ENCODE results near the gene TIAM1.

TIAM1 gene

DNA sequence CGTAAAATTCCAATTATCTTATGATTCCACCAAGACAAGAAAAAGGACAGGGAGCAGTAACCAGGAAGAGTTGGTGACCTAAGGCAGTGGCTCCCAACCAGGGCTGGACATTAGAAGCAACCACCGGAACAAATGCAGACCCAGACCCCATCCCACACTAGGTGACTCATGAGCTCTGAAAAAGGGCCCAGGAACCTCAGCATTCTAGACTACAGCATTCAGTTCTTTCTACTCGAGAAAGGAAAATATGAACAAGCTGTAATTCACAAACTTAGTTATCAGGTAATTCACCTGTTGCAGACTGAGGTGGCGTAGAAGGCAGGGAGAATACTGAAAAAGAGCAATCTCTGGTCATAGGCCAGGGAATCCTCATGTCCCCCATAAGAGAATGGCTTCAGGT is 167.3 kb downstream of the TIAM1 start:
- H3K9ac ChIP-seq (ENCODE audit: low read length) = no peak overlapping the region
- H3K4me1 ChIP-seq (ENCODE audit: control insufficient read depth, insufficient read depth, low read length) = peaks cover 22% of the 10 kb centered on the region
- H3K36me3 ChIP-seq (ENCODE audit: control insufficient read depth, insufficient read depth, low read length) = peaks cover under 1% of the 10 kb centered on the region; the same call in 1 of the 2 replicates
- H3K27me3 ChIP-seq (ENCODE audit: control insufficient read depth, insufficient read depth, low read length) = no peaks in the 10 kb centered on the region
- H3K9me3 ChIP-seq (ENCODE audit: control insufficient read depth, insufficient read depth, low read depth, low read length) = no peaks in the 10 kb centered on the region
- H3K27ac ChIP-seq (ENCODE audit: low read depth, low read length) = no peak overlapping the region
- no peak overlapping the region for H3K4me3 ChIP-seq (ENCODE audit: low read depth, low read length)

GRCh38 chr21:31176080-31176551 is 167.9 kb downstream of the TIAM1 start:
- no peaks in the 10 kb centered on the region for H3K36me3 ChIP-seq (ENCODE audit: control insufficient read depth, insufficient read depth, low read length)
- no peaks in the 10 kb centered on the region for H3K9me3 ChIP-seq (ENCODE audit: control insufficient read depth, insufficient read depth, low read depth, low read length)
- no peak overlapping the region for H3K9ac ChIP-seq (ENCODE audit: low read length)
- H3K27me3 ChIP-seq (ENCODE audit: control insufficient read depth, insufficient read depth, low read length) = no peaks in the 10 kb centered on the region
- H3K4me3 ChIP-seq (ENCODE audit: low read depth, low read length) = no peak overlapping the region
- no peak overlapping the region for H3K27ac ChIP-seq (ENCODE audit: low read depth, low read length)
- peaks cover 22% of the 10 kb centered on the region for H3K4me1 ChIP-seq (ENCODE audit: control insufficient read depth, insufficient read depth, low read length)

GRCh38 chr21:31173881-31174555 is 170.0 kb downstream of the TIAM1 start:
- Histone ChIP-seq H3K27me3 (ENCODE audit: control insufficient read depth, insufficient read depth, low read length) (no peaks in the 10 kb centered on the region), H3K9ac (ENCODE audit: low read length) (peak overlapping the region; percentile 0), H3K27ac (ENCODE audit: low read depth, low read length) (no peak overlapping the region)

DNA sequence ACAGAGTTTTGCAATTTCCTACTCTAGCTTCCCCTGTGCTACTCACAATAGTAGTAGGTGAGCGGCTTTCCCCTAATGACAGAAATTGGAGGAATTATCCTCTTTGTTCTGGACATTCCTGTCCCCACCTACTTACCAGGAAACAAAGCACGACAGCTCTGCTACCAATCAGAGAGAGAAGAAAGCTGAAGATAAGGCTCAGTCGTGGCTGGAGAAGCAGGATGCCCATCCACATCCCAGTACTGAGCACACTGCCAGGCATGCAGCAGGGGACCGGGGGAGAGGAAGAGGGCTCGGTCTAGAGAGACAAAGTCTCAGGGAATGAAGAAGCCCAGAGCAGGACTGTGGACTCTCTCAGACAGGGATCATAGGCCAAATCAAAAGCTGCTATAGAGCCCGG is 171.7 kb downstream of the TIAM1 start:
- Histone ChIP-seq H3K27me3 (ENCODE audit: control insufficient read depth, insufficient read depth, low read length) (no peaks in the 10 kb centered on the region), H3K36me3 (ENCODE audit: control insufficient read depth, insufficient read depth, low read length) (no peaks in the 10 kb centered on the region), H3K4me1 (ENCODE audit: control insufficient read depth, insufficient read depth, low read length) (peaks cover 22% of the 10 kb centered on the region), H3K27ac (ENCODE audit: low read depth, low read length) (0 out of 2 replicates have a peak overlapping the region, but pooled peaks have one; percentile 4), H3K9ac (ENCODE audit: low read length) (no peak overlapping the region), H3K9me3 (ENCODE audit: control insufficient read depth, insufficient read depth, low read depth, low read length) (no peaks in the 10 kb centered on the region), H3K4me3 (ENCODE audit: low read depth, low read length) (no peak overlapping the region)

More at GRCh38 chr21:31173881-31174555, 170.0 kb downstream of the TIAM1 start:
- Histone ChIP-seq H3K36me3 (ENCODE audit: control insufficient read depth, insufficient read depth, low read length) (no peaks in the 10 kb centered on the region), H3K9me3 (ENCODE audit: control insufficient read depth, insufficient read depth, low read depth, low read length) (no peaks in the 10 kb centered on the region), H3K4me3 (ENCODE audit: low read depth, low read length) (no peak overlapping the region), H3K4me1 (ENCODE audit: control insufficient read depth, insufficient read depth, low read length) (peaks cover 22% of the 10 kb centered on the region)

DNA sequence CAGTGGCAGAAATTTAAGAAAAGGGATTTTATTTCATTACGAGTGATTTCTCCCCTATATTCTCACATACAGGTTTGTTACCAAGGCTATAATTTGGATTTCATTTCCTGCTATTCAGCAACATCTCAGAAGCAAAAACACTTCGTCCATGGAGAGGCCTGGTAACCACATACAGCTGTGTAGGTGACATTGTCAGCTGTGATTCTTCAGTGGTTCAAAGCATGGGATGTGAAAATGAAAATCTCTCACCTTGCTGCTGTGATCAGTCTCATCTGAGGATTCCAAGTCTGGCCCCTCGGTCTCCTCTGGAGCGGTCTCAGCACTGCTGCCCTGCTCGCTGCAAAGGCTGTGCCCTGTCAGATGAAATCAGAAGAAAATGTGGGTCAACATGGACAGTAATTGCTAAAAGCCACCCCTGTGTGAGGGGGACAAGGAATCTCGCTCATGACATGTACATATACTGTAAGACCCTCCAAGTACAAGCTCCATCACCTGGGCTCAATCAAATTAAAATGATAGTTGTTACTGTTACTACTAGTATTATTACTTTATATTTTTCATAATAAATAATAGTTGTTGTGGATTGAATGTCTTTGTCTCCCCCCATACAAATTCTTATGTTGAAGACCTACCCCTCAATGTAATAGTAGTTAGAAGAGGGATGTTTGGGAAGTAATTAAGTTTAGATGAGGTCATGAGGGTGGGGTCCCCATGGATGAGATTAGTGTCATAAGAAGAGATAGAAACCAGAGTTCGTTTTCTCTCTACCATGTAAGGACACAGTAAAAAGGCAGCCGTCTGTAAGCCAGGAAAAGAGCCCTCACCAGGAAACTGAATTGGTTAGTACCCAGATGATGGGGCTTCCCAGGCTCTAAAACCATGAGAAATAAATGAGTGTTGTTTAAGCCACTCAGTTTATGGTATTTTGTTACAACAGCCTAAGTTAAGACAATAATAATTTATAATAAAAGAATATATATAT is 179.1 kb downstream of the TIAM1 start:
- no peak overlapping the region for H3K9ac ChIP-seq (ENCODE audit: low read length)
- H3K36me3 ChIP-seq (ENCODE audit: control insufficient read depth, insufficient read depth, low read length) = 0 out of 2 replicates have a peak, but pooled peaks cover 5% of the 10 kb centered on the region
- H3K9me3 ChIP-seq (ENCODE audit: control insufficient read depth, insufficient read depth, low read depth, low read length) = no peaks in the 10 kb centered on the region
- H3K4me1 ChIP-seq (ENCODE audit: control insufficient read depth, insufficient read depth, low read length) = peaks cover 16% of the 10 kb centered on the region
- no peak overlapping the region for H3K27ac ChIP-seq (ENCODE audit: low read depth, low read length)
- H3K27me3 ChIP-seq (ENCODE audit: control insufficient read depth, insufficient read depth, low read length) = no peaks in the 10 kb centered on the region
- no peak overlapping the region for H3K4me3 ChIP-seq (ENCODE audit: low read depth, low read length)

DNA sequence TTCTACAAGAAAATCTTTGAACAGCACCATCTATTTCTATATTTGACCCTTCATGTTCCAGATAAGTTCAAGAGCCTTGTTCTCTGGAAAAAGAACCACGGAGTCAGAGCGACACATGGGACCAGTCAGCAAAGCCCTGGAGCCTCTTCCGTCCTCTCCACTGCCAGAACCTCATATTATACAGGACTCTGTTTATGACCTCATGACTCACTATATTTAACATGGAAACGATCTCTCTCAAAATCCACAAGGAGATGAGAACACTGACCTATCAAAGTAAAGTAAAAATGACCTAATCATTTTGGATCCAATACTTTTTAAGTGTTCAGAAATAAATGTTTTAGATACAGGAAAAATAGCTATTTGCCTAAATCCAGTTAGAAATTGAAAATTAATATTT is 181.2 kb downstream of the TIAM1 start:
- peaks cover 2% of the 10 kb centered on the region; the same call in 1 of the 2 replicates for H3K9me3 ChIP-seq (ENCODE audit: control insufficient read depth, insufficient read depth, low read depth, low read length)
- 0 out of 2 replicates have a peak, but pooled peaks cover 5% of the 10 kb centered on the region for H3K36me3 ChIP-seq (ENCODE audit: control insufficient read depth, insufficient read depth, low read length)
- no peaks in the 10 kb centered on the region for H3K27me3 ChIP-seq (ENCODE audit: control insufficient read depth, insufficient read depth, low read length)
- H3K4me3 ChIP-seq (ENCODE audit: low read depth, low read length) = no peak overlapping the region
- H3K4me1 ChIP-seq (ENCODE audit: control insufficient read depth, insufficient read depth, low read length) = peaks cover 38% of the 10 kb centered on the region
- H3K9ac ChIP-seq (ENCODE audit: low read length) = no peak overlapping the region
- H3K27ac ChIP-seq (ENCODE audit: low read depth, low read length) = no peak overlapping the region

GRCh38 chr21:31162079-31162699 is 181.9 kb downstream of the TIAM1 start:
- Histone ChIP-seq H3K4me3 (ENCODE audit: low read depth, low read length) (no peak overlapping the region), H3K9ac (ENCODE audit: low read length) (no peak overlapping the region), H3K27ac (ENCODE audit: low read depth, low read length) (no peak overlapping the region), H3K4me1 (ENCODE audit: control insufficient read depth, insufficient read depth, low read length) (peaks cover 43% of the 10 kb centered on the region), H3K27me3 (ENCODE audit: control insufficient read depth, insufficient read depth, low read length) (no peaks in the 10 kb centered on the region), H3K9me3 (ENCODE audit: control insufficient read depth, insufficient read depth, low read depth, low read length) (peaks cover 8% of the 10 kb centered on the region), H3K36me3 (ENCODE audit: control insufficient read depth, insufficient read depth, low read length) (peaks cover 9% of the 10 kb centered on the region; the same call in 1 of the 2 replicates)

- Histone ChIP-seq H3K27me3 (ENCODE audit: control insufficient read depth, insufficient read depth, low read length) (no peaks in the 10 kb centered on the region), H3K4me3 (ENCODE audit: low read depth, low read length) (peak overlapping the region; percentile 48), H3K4me1 (ENCODE audit: control insufficient read depth, insufficient read depth, low read length) (peaks cover 43% of the 10 kb centered on the region), H3K9me3 (ENCODE audit: control insufficient read depth, insufficient read depth, low read depth, low read length) (peaks cover 18% of the 10 kb centered on the region), H3K27ac (ENCODE audit: low read depth, low read length) (peak overlapping the region; percentile 37; the same call in 1 of the 2 replicates), H3K36me3 (ENCODE audit: control insufficient read depth, insufficient read depth, low read length) (peaks cover 9% of the 10 kb centered on the region; the same call in 1 of the 2 replicates), H3K9ac (ENCODE audit: low read length) (peak overlapping the region; percentile 52)
These were observed 182.9 kb downstream of the TIAM1 start for GRCh38 chr21:31161157-31161556.

DNA sequence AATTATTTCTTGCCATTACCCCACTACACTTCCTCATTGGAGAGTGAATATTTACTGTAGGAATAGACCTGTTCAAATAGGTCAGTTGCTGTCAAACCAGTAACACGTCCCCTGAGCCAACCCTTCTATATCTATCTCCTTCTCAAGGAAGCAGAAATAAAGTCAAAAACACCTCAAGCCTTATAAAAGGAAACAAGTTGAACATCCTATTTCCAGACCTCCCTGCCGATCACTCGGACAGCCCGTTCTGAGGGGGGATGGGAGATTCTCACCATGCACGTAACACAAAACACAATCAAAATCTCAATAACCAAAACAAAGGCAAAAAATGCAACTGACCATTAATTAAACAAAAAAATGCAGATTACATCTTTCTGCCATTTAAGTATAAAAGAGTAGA is 184.3 kb downstream of the TIAM1 start:
- H3K4me3 ChIP-seq (ENCODE audit: low read depth, low read length) = peak overlapping the region; percentile 48
- peaks cover 8% of the 10 kb centered on the region; the same call in 1 of the 2 replicates for H3K36me3 ChIP-seq (ENCODE audit: control insufficient read depth, insufficient read depth, low read length)
- H3K9ac ChIP-seq (ENCODE audit: low read length) = peak overlapping the region; percentile 52
- H3K27ac ChIP-seq (ENCODE audit: low read depth, low read length) = peak overlapping the region; percentile 37; the same call in 1 of the 2 replicates
- H3K27me3 ChIP-seq (ENCODE audit: control insufficient read depth, insufficient read depth, low read length) = no peaks in the 10 kb centered on the region
- peaks cover 43% of the 10 kb centered on the region for H3K4me1 ChIP-seq (ENCODE audit: control insufficient read depth, insufficient read depth, low read length)
- peaks cover 23% of the 10 kb centered on the region for H3K9me3 ChIP-seq (ENCODE audit: control insufficient read depth, insufficient read depth, low read depth, low read length)

DNA sequence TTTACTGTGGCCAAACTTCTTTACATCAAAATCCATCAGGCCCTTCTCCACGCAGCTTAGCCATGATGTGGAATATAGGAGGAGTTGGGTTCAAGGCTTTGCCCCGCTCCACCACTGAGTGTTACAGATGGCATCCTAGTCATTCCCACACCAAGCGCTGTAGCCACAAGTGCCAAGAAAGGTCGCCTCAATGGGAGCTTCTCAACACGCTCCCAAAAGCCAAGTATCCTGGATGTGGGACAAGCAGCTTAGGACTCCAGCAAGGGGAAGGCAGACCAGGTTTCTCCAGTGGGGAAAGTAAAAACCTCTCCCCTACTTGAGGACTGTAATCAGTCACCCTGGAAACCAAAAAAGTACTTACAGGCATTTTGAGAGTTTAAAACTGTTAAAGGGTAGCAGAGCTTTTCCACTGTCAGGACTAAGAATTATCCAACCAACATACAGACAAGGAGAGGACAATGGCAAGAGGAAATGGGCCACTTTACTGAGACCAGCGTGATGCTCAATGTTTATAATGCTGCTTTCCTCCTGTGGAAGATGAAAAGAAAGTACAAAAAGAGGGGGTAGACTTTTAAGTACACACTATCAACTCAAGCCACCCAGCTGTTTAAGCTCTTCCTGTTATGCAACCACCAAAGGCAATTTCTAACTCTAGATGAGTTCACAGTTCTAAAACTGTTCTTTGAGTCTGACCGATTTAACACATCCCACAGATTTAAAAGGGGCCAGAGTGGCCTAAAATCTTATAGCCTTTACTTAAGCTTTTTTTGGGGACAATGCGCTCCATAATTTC is 185.1 kb downstream of the TIAM1 start:
- peaks cover 23% of the 10 kb centered on the region for H3K9me3 ChIP-seq (ENCODE audit: control insufficient read depth, insufficient read depth, low read depth, low read length)
- peak overlapping the region; percentile 48 for H3K4me3 ChIP-seq (ENCODE audit: low read depth, low read length)
- peaks cover 43% of the 10 kb centered on the region for H3K4me1 ChIP-seq (ENCODE audit: control insufficient read depth, insufficient read depth, low read length)
- H3K27ac ChIP-seq (ENCODE audit: low read depth, low read length) = peak overlapping the region; percentile 57
- peaks cover 10% of the 10 kb centered on the region; the same call in 1 of the 2 replicates for H3K36me3 ChIP-seq (ENCODE audit: control insufficient read depth, insufficient read depth, low read length)
- peak overlapping the region; percentile 52 for H3K9ac ChIP-seq (ENCODE audit: low read length)
- no peaks in the 10 kb centered on the region for H3K27me3 ChIP-seq (ENCODE audit: control insufficient read depth, insufficient read depth, low read length)

All from HUES6 (cell line).